Loucy (cell line): ENCODE measurements around the gene BIRC7.

Source experiments
- H2AFZ ChIP-seq: fragments of 200-600 bp; sonication (generic); 2 replicates; pipeline ENCODE4 v1.6.0; 2016; ENCODE audit warnings: antibody characterized with exemption, mild to moderate bottlenecking, low read length, moderate library complexity
- H3F3A ChIP-seq: fragments of 200-600 bp; 2 replicates; pipeline ENCODE4 v1.6.0; 2016; ENCODE audit warnings: antibody characterized with exemption, low read depth, mild to moderate bottlenecking
- H3K27me3 ChIP-seq: fragments of 200-600 bp; sonication (generic); 2 replicates; pipeline ENCODE4 v1.6.1; 2014; ENCODE audit warnings: low read length, mild to moderate bottlenecking; ENCODE audit not compliant: insufficient read depth, poor library complexity, severe bottlenecking
- H3K36me3 ChIP-seq: fragments of 200-600 bp; sonication (generic); 2 replicates; pipeline ENCODE4 v1.6.1; 2016; ENCODE audit warnings: low read length; ENCODE audit not compliant: insufficient read depth
- H3K4me1 ChIP-seq: fragments of 200-600 bp; sonication (generic); 2 replicates; pipeline ENCODE4 v1.5.1; 2014; ENCODE audit warnings: low read length, mild to moderate bottlenecking; ENCODE audit not compliant: insufficient read depth, poor library complexity, severe bottlenecking
- H3K4me2 ChIP-seq: fragments of 200-600 bp; sonication (generic); 2 replicates; pipeline ENCODE4 v1.6.0; 2014; ENCODE audit warnings: antibody characterized with exemption, low read length, low read depth, mild to moderate bottlenecking; ENCODE audit not compliant: poor library complexity, severe bottlenecking
- H3K4me3 ChIP-seq: fragments of 200-600 bp; sonication (generic); 2 replicates; pipeline ENCODE4 v1.5.1; 2014; ENCODE audit warnings: low read length, mild to moderate bottlenecking, mixed read lengths; ENCODE audit not compliant: poor library complexity, severe bottlenecking
- H3K79me2 ChIP-seq: fragments of 200-600 bp; sonication (generic); 2 replicates; pipeline ENCODE4 v1.6.1; 2014; ENCODE audit warnings: low read length; ENCODE audit not compliant: insufficient read depth
- H3K9ac ChIP-seq: fragments of 200-600 bp; sonication (generic); 2 replicates; pipeline ENCODE4 v1.6.0; 2014; ENCODE audit warnings: mild to moderate bottlenecking, low read depth, low read length, moderate library complexity; ENCODE audit not compliant: poor library complexity, severe bottlenecking
- H3K9me2 ChIP-seq: fragments of 200-600 bp; sonication (generic); replicated peaks from 2 replicates; pipeline ENCODE4 v1.6.1; 2016; ENCODE audit warnings: low read depth, low read length, mixed read lengths
- H3K9me3 ChIP-seq: fragments of 200-600 bp; sonication (generic); 2 replicates; pipeline ENCODE4 v1.6.1; 2014; ENCODE audit warnings: mild to moderate bottlenecking, antibody characterized with exemption, low read length, low read depth; ENCODE audit not compliant: insufficient read depth
- H4K20me1 ChIP-seq: fragments of 200-600 bp; sonication (generic); 2 replicates; pipeline ENCODE4 v1.6.0; 2014; ENCODE audit warnings: antibody characterized with exemption, low read length, mild to moderate bottlenecking; ENCODE audit not compliant: insufficient read depth, poor library complexity, severe bottlenecking
- CTCF ChIP-seq: fragments of 200-600 bp; sonication (generic); conservative IDR thresholded peaks from 2 replicates; pipeline ENCODE4 v1.5.1; 2014; ENCODE audit warnings: mild to moderate bottlenecking, antibody characterized with exemption, low read length
- EZH2phosphoT487 ChIP-seq: fragments of 200-600 bp; IDR thresholded peaks from 2 replicates; pipeline ENCODE4 v1.6.1; 2018; ENCODE audit warnings: antibody characterized with exemption, mild to moderate bottlenecking, moderate library complexity, borderline replicate concordance

BIRC7 gene

GRCh38 chr20:63264519-63264918 is 28.8 kb downstream of the BIRC7 start:
- no peak overlapping the region for H3K4me2 ChIP-seq
- no peak overlapping the region for H2AFZ ChIP-seq
- H3K9me2 ChIP-seq: no peaks in the 10 kb centered on the region
- H3K36me3 ChIP-seq: no peaks in the 10 kb centered on the region
- H4K20me1 ChIP-seq: no peaks in the 10 kb centered on the region
- no peaks in the 10 kb centered on the region for H3K79me2 ChIP-seq
- no peaks in the 10 kb centered on the region for H3K9me3 ChIP-seq
- no peak overlapping the region for H3K9ac ChIP-seq
- H3K4me3 ChIP-seq: no peak overlapping the region
- TF ChIP-seq CTCF (no peak), EZH2phosphoT487 (no peak)
- H3F3A ChIP-seq: no peaks in the 10 kb centered on the region
- H3K4me1 ChIP-seq: peaks cover 4% of the 10 kb centered on the region
- H3K27me3 ChIP-seq: no peaks in the 10 kb centered on the region

- Histone ChIP-seq H2AFZ (no peak overlapping the region), H3K79me2 (no peaks in the 10 kb centered on the region), H3F3A (no peaks in the 10 kb centered on the region), H3K9me2 (no peaks in the 10 kb centered on the region), H3K9ac (no peak overlapping the region), H3K4me2 (no peak overlapping the region), H3K9me3 (no peaks in the 10 kb centered on the region), H4K20me1 (no peaks in the 10 kb centered on the region), H3K27me3 (no peaks in the 10 kb centered on the region), H3K4me3 (no peak overlapping the region), H3K4me1 (peaks cover 4% of the 10 kb centered on the region), H3K36me3 (no peaks in the 10 kb centered on the region)
- TF ChIP-seq EZH2phosphoT487 (no peak), CTCF (no peak)
Measured at GRCh38 chr20:63265891-63266515, 30.3 kb downstream of the BIRC7 start.

GRCh38 chr20:63267691-63268090 is 32.0 kb downstream of the BIRC7 start:
- no peak overlapping the region for H3K4me2 ChIP-seq
- peaks cover under 1% of the 10 kb centered on the region; the same call in 1 of the 2 replicates for H3K79me2 ChIP-seq
- H3K9me2 ChIP-seq: no peaks in the 10 kb centered on the region
- H3K36me3 ChIP-seq: no peaks in the 10 kb centered on the region
- no peaks in the 10 kb centered on the region for H3K4me1 ChIP-seq
- H3K4me3 ChIP-seq: no peak overlapping the region
- H3K27me3 ChIP-seq: no peaks in the 10 kb centered on the region
- no peaks in the 10 kb centered on the region for H3F3A ChIP-seq
- no peak for TF ChIP-seq CTCF
- no peak for TF ChIP-seq EZH2phosphoT487
- no peaks in the 10 kb centered on the region for H4K20me1 ChIP-seq
- H3K9me3 ChIP-seq: no peaks in the 10 kb centered on the region
- H2AFZ ChIP-seq: no peak overlapping the region
- no peak overlapping the region for H3K9ac ChIP-seq
